Measurements from ENCODE around the gene CIZ1. TPM values are rescaled to one million over a fixed set of nuclear protein-coding genes. Genes with fewer than 3 reads are reported as not detected.

CIZ1 gene
- total and polyA plus RNA-seq, 9 of the 15 experiments (the other 6 are each of a cell fraction or from before 2014, with no cell fraction given): 6.6 to 329 (median 87.8) TPM

DNA sequence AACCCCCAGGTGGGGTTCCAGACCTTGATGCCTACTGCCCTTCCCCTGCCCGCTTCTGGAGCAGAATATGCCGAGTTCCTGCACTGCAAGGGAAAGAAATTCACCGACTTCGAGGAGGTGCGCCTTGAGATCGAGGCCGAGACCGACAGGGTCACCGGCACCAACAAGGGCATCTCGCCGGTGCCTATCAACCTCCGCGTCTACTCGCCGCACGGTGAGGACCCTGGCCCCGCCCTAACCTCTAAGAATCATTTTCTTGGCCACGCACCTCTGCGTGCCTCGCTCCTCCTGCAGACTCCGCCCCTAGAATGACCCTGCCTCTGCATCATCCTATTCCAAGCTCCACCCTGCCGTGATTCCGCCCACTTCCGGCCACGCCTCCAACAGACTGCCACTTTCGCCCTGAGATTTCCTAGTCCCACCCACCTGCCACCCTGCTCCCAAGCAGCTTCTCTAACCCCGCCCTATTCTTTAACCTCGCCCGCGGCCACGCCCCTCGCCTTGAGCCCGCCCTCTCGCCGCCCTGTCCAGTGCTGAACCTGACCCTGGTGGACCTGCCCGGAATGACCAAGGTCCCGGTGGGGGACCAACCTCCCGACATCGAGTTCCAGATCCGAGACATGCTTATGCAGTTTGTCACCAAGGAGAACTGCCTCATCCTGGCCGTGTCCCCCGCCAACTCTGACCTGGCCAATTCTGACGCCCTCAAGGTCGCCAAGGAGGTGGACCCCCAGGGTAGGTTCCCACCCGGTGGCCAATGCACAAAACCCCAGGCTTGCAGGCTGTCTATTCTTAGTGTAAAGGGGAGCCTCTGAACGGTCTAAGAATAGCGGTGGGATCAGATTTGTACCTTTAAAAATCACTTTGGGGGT is 27.4 kb upstream of the CIZ1 start (continued):
- TF ChIP-seq, protein P1, sequence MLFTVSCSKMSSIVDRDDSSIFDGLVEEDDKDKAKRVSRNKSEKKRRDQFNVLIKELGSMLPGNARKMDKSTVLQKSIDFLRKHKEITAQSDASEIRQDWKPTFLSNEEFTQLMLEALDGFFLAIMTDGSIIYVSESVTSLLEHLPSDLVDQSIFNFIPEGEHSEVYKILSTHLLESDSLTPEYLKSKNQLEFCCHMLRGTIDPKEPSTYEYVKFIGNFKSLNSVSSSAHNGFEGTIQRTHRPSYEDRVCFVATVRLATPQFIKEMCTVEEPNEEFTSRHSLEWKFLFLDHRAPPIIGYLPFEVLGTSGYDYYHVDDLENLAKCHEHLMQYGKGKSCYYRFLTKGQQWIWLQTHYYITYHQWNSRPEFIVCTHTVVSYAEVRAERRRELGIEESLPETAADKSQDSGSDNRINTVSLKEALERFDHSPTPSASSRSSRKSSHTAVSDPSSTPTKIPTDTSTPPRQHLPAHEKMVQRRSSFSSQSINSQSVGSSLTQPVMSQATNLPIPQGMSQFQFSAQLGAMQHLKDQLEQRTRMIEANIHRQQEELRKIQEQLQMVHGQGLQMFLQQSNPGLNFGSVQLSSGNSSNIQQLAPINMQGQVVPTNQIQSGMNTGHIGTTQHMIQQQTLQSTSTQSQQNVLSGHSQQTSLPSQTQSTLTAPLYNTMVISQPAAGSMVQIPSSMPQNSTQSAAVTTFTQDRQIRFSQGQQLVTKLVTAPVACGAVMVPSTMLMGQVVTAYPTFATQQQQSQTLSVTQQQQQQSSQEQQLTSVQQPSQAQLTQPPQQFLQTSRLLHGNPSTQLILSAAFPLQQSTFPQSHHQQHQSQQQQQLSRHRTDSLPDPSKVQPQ (CRISPR knock-in tag; IDR thresholded peaks at IDR 0.05; ENCODE audit: borderline replicate concordance): no peak
- peak; percentile 61; the same call in 1 of the 2 replicates for TF ChIP-seq PHF8 (IDR thresholded peaks at IDR 0.05; ENCODE audit: borderline replicate concordance, low read length)
- no peak for TF ChIP-seq ZFP36 (IDR thresholded peaks at IDR 0.05; ENCODE audit: low read depth, low read length, partially characterized antibody)
- no peak for TF ChIP-seq ZNF57 (CRISPR knock-in tag; IDR thresholded peaks at IDR 0.05)
- 0 out of 2 replicates have a peak, but pooled peaks have one; percentile 32 for TF ChIP-seq ZNF165 (CRISPR knock-in tag; IDR thresholded peaks at IDR 0.05; ENCODE audit: borderline replicate concordance)
- 0 out of 2 replicates have a peak, but pooled peaks have one; percentile 70 for TF ChIP-seq HDAC8 (tag; IDR thresholded peaks at IDR 0.05)
- TF ChIP-seq XRCC3 (IDR thresholded peaks at IDR 0.05): no peak
- TF ChIP-seq MCM3 (IDR thresholded peaks at IDR 0.05): no peak
- TF ChIP-seq FOXA3 (CRISPR knock-in tag; conservative IDR thresholded peaks at IDR 0.05 in 1 of 2, IDR thresholded peaks at IDR 0.05 in 1 of 2): no peak
- TF ChIP-seq FOXJ3 (CRISPR knock-in tag; IDR thresholded peaks at IDR 0.05): no peak
- peak; percentile 83 for TF ChIP-seq CREB1 (IDR thresholded peaks at IDR 0.05)
- TF ChIP-seq CREB1 (CRISPR knock-in tag; IDR thresholded peaks at IDR 0.05): no peak
- TF ChIP-seq ZNF830 (CRISPR knock-in tag; IDR thresholded peaks at IDR 0.05): peak; percentile 93
- TF ChIP-seq, protein P2, sequence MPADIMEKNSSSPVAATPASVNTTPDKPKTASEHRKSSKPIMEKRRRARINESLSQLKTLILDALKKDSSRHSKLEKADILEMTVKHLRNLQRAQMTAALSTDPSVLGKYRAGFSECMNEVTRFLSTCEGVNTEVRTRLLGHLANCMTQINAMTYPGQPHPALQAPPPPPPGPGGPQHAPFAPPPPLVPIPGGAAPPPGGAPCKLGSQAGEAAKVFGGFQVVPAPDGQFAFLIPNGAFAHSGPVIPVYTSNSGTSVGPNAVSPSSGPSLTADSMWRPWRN (IDR thresholded peaks at IDR 0.05; ENCODE audit: low read depth): no peak
- TF ChIP-seq GTF2F1 (IDR thresholded peaks at IDR 0.05; ENCODE audit: low read depth, low read length): no peak
- TF ChIP-seq MCM2 (IDR thresholded peaks at IDR 0.05; ENCODE audit: low read depth): no peak
- no peak for TF ChIP-seq ZNF224 (CRISPR knock-in tag; IDR thresholded peaks at IDR 0.05)
- TF ChIP-seq PML (IDR thresholded peaks at IDR 0.05; ENCODE audit: low read length): no peak
- TF ChIP-seq, protein P3, sequence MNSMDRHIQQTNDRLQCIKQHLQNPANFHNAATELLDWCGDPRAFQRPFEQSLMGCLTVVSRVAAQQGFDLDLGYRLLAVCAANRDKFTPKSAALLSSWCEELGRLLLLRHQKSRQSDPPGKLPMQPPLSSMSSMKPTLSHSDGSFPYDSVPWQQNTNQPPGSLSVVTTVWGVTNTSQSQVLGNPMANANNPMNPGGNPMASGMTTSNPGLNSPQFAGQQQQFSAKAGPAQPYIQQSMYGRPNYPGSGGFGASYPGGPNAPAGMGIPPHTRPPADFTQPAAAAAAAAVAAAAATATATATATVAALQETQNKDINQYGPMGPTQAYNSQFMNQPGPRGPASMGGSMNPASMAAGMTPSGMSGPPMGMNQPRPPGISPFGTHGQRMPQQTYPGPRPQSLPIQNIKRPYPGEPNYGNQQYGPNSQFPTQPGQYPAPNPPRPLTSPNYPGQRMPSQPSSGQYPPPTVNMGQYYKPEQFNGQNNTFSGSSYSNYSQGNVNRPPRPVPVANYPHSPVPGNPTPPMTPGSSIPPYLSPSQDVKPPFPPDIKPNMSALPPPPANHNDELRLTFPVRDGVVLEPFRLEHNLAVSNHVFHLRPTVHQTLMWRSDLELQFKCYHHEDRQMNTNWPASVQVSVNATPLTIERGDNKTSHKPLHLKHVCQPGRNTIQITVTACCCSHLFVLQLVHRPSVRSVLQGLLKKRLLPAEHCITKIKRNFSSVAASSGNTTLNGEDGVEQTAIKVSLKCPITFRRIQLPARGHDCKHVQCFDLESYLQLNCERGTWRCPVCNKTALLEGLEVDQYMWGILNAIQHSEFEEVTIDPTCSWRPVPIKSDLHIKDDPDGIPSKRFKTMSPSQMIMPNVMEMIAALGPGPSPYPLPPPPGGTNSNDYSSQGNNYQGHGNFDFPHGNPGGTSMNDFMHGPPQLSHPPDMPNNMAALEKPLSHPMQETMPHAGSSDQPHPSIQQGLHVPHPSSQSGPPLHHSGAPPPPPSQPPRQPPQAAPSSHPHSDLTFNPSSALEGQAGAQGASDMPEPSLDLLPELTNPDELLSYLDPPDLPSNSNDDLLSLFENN (IDR thresholded peaks at IDR 0.05; ENCODE audit: low read depth in 2 of 2, low read length in 2 of 2): peak; percentile 2 to 51; a peak in 1 of 4 replicates
- 0 out of 2 replicates have a peak, but pooled peaks have one; percentile 54 for TF ChIP-seq ELF4 (CRISPR knock-in tag; IDR thresholded peaks at IDR 0.05)
- no peak for TF ChIP-seq NFYB (IDR thresholded peaks at IDR 0.05; ENCODE audit: extremely low read depth, insufficient read length)
- no peak for TF ChIP-seq BCL6 (CRISPR knock-in tag; IDR thresholded peaks at IDR 0.05)
- TF ChIP-seq ADNP (tag; IDR thresholded peaks at IDR 0.05): no peak

Data from K562 (cell line).